GM21717 (cell line): ENCODE measurements around the gene TSHZ1.

ENCODE experiments used
- ATAC-seq: cut with Tn5 transposase; IDR thresholded peaks from one replicate; pipeline ENCODE4 v1.9.1; 2021; ENCODE audit warnings: mild to moderate bottlenecking, moderate library complexity; ENCODE audit not compliant: unreplicated experiment

The TSHZ1 gene

DNA sequence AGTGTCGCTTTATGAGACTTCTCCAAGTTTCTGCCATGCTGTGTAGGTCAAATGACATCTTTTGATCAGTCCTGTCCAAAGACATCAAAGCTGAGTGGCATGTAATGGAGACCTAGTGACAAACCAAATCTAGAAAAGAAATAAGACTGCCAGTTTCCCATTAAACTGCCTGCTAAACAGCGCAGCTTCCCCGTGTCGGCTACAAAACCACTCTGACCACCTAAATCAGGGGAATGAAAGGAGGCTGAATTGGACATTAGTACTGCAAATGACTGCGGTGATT is 57.7 kb downstream of the TSHZ1 start:
- ATAC-seq = no peak

DNA sequence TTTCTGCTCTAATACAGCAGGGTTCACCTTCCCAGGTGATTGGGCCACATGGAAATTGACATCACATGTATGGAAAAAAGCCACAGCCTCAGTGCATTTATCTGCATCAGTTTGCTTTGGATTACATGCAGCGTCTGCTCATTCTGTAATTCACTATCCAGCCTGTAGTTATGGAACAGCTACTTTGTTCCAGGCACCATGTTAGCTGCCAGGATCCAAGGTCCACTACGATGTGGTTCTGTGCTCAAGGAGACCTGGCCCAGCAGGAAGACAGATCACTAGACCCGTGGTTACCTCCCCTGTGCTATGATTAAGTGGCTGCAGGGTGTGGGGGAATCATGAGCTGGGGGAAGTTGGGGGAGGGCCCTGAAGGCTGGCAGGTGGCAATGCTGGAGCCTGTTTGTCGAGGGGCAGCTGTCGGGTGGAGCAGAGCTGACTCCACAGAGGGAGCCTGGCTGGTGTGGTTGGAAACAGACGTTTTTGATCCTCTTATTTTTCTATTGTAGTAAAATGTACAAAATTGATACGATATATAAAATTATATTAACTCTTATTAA is 58.6 kb downstream of the TSHZ1 start:
- ATAC-seq = no peak

DNA sequence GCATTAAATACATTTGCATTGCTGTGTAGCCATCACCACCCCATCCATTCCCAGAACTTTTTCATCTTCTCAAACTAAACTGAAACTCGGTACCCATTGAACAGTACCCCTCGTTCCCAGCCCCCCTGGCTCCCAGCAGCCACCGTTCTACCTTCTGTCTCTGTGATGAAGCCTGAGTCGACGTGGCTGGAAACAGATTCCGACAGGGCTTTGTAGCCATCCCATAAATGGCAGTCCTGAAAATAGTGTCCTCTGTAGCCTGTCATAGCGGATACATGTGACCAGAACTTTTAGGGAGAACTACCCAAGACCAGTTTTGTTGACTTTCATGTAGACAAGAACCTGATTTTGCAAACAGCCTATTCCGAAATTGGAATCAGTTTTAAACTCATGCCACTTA is 59.1 kb downstream of the TSHZ1 start:
- no peak for ATAC-seq

DNA sequence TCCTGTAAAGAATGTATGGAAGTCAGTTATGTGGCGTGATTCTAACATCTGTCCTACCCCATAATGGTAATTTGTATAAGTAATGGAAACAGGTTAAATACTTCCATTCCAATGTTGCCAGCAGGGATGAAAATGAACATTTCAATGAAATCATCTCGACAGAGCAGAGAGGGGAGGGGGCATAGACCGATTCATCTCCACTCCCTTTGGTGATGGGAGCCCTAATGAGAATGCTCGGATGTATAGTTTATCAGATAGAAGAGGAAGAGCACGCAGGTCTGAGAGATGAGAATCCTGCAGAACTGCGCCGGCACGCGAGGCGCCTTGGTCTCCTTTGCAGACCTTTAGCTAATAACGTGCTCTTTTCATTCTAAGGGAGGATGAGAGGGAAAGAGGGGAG is 61.4 kb downstream of the TSHZ1 start:
- no peak for ATAC-seq

DNA sequence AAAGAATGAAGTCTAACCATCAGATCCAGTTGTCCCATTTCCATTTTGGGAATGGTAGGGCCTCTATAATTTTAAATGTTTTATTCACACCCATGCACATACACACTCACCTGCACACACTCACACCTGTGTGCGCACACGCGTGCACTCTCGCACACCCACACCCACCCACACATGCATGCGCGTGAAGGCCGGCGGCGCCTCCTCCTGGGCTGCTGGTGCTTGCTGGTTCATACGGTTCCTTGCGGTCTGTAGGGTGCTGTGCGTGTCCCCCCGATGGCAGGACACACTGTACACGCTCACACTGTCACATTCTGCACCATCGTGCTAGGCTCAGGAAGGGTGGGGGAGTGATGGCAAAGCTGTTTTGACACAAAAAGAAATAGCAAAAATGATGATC is 63.2 kb downstream of the TSHZ1 start:
- no peak for ATAC-seq

DNA sequence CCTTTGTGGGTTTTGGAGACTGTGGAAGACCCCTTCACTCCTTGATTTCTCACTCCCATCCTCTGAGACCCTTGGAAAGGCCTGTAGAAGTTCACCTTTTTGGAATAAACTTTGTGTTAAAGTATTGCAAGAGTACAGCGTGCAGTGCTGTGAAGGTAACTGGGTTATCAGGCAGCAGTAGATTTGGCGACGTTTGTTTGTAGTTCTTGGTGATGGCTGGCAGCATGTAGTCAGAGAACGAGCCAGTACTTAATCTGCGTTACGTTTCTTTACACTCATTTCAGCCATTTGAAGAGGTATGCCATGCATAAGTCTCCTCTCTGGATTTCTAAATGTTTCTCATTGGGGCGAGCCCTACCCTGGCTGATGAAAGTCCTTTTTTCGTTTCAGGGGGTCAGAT is 64.6 kb downstream of the TSHZ1 start:
- ATAC-seq = no peak

DNA sequence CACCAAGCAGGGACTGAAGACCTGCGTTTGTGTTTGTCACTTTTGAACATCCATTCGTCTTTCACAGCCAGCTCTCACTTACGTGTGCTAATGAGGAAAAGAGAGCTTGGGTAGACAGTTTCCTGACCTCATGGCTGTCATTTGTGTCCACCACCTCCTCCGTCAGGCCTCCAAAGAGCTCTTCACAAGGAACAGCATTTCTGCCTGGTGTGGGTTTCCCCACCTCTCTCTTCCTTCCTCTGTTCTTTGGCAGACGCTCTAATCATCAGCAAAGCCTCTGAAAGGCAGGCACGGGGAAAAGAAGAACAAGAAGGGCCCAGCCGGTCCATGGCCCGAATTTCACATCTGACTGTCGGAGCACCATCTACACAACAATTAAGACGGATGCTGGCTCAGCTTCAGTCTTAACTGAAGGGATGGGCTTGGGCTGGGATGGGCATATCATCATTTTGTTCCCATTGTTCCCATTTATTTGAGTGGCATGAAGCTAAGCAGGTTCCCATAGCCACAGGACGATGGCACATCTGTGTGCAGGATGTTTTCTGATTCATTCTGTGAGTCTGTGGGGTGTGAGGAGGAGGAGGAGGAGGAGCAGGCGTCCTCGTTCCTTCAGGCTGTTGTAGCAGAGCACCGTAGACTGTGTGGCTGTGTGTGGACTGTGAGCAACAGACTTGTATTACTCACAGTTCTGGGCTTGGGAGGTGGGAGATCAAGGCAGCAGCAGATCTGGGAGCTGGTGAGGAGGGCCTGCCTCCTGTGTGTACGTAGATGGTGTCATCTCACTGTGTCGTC is 66.4 kb downstream of the TSHZ1 start:
- no peak for ATAC-seq

DNA sequence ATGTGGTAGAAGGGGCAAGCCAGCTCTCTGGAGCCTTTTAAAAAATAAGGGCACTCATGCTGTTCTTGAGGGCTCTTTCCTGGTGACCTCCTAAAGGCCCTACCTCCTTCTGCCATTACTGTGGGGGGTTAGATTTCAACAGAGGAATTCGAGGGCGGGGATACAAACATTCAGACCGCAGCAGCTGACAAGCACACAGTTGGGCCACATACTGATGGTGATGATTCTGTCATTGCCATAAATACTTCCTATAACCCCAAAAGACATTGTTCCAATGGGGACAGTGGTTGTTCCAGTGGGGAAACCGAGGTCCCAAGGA is 67.0 kb downstream of the TSHZ1 start:
- no peak for ATAC-seq

DNA sequence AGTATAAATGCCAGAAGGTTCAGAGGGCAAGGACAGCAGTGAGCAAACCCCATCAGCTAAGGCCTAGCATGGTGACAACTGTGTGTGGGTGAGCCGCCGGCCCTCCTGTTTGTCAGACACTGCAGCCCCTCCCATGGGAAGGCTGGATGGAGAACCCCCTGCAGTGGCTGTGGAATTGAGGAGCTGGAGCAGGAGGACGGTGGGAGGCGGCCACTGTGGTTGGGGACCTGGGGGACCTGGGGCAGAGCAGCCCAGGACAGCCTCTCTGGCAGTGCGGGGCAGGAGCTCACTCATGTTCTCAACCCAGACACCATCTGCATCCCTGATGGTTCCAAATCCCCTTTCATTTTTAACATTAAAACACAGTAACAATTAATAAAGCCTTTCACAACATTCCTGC is 68.8 kb downstream of the TSHZ1 start:
- ATAC-seq = no peak

DNA sequence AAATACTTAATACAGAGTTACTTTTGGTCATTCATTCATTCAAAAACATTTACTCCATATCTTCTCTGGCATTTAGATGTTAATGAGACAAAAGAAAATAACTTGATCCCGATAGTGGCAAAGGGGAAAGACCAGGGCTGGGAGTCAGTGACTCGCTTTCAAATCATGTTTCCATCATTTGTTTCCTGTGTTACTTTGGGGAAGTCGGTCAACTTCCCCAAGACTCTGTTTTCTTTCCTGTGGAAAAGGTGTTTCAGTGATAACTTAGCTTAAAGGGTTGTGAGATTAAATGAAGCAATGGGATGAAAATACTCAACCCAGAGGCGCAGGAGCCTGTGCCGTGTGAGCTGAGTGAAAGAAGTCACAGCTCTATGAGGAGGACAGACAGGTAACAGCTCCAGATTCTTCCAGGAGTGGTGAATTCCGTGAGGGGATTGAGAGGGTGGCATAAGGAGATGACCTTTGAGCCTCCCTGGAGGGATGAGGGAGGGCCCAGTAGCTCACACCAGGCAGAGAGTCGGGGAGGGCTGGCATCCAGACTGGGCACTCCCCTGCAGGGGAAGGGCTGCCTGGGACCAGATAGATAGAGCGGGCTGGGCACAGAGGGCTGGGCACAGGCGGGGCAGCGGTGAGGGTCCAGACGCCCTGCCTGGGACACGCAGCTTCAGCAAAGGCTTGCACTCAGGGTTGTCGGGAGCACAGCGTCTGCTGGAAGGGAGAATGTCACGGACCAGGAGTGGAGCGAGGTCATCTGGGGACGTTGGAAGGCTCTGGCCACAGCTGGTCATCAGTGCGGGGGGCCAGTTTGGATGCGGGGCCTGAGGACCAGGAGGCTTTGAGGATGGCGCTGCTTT is 70.1 kb downstream of the TSHZ1 start:
- no peak for ATAC-seq

DNA sequence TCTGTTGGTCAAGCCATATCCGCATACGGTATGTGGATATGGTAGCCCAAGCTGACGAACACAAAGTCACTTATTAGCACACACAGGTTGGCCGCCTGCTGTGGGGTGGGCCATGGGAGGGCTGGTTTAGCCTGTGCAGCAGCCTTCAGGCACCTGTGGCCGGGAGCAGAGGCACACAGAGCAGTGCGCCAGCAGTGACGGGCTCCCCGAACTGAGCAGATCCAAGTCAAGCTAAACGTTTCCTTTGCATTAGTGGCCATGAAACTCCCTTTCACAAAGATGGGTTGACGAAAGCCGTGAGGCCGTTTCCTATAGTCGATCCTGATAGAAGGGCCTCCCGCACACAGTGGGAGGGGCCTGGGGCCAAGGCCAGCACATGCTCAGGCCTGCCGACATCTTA is 72.1 kb downstream of the TSHZ1 start:
- ATAC-seq = no peak

DNA sequence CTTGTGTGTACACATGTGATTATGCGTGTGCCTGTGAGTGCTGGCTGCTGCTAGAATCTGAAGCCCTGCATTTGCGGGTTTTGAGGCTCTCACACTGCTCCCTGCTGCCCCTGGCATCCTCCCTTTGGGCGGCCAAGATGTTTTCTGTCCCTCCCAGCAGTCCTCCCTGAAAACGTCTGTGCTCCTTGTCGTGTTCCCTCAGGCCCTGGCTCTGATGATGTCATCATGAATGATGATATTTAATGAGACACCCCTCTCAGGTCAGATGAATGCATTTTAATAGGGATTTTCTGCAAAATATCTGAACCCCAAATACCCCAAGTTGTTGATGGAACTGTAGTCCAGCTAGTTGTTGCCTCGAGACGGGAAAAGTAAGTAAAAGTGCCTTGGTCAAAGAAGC is 73.1 kb downstream of the TSHZ1 start:
- ATAC-seq = no peak

DNA sequence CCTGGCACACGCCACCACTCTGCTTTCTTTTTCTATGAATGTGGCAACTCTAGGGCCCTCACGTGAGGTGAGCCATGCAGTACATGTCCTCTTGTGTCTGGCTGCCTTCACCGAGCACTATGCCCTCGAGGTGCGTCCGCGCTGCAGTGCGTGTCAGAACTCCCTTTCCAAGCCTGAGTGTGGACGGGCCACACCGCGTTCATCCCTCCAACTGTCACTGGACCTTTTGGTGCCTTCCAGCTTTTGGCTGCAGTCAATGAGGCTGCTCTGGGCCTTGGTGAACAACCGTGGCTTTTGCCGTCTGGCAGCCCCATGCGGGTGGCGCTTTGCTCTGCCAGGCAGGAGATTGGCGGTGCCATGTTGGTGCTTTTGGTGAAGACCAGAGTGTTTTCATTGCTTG is 74.0 kb downstream of the TSHZ1 start:
- ATAC-seq = no peak

DNA sequence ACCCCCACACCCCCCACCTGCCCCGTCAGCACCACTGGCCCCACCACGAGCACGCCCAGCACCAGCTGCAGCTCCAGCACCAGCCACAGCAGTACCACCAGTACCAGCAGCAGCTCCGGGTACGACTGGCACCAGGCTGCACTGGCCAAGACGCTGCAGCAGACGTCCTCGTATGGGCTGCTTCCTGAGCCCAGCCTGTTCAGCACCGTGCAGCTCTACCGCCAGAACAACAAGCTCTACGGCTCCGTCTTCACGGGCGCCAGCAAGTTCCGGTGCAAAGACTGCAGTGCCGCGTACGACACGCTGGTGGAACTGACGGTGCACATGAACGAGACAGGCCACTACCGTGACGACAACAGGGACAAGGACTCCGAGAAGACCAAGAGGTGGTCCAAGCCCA is 75.3 kb downstream of the TSHZ1 start:
- no peak for ATAC-seq

DNA sequence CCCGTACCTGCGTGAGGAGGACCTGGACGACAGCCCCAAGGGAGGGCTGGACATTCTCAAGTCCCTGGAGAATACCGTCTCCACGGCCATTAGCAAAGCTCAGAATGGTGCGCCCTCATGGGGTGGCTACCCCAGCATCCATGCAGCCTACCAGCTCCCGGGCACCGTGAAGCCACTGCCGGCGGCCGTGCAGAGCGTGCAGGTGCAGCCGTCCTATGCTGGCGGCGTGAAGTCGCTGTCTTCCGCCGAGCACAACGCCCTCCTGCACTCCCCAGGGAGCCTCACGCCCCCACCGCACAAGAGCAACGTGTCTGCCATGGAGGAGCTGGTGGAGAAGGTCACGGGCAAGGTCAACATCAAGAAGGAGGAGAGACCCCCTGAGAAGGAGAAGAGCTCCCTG is 76.4 kb downstream of the TSHZ1 start:
- ATAC-seq = no peak

DNA sequence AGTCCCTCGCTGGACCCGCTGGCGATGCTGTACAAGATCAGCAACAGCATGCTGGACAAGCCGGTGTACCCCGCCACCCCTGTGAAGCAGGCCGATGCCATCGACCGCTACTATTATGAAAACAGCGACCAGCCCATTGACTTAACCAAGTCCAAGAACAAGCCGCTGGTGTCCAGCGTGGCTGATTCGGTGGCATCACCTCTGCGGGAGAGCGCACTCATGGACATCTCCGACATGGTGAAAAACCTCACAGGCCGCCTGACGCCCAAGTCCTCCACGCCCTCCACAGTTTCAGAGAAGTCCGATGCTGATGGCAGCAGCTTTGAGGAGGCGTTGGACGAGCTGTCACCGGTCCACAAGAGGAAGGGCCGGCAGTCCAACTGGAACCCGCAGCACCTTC is 77.1 kb downstream of the TSHZ1 start:
- no peak for ATAC-seq

DNA sequence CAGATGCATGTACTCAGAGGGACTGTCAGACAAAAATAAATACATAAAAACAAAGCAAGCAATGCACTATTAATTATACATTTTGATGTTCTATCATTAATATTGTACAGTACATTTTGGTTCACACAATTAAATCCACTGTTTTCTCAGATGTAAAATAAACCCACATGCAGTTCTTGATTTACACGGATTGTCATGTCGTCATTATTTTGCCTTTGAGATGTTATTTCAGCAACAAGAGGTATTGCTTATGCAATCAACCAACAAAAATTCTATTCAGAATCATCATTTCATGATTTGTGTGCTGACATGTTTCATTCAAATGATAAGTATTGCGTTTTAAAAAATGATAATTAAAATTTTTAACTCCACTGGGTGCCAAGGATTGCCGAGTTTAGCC is 79.2 kb downstream of the TSHZ1 start:
- ATAC-seq = no peak

DNA sequence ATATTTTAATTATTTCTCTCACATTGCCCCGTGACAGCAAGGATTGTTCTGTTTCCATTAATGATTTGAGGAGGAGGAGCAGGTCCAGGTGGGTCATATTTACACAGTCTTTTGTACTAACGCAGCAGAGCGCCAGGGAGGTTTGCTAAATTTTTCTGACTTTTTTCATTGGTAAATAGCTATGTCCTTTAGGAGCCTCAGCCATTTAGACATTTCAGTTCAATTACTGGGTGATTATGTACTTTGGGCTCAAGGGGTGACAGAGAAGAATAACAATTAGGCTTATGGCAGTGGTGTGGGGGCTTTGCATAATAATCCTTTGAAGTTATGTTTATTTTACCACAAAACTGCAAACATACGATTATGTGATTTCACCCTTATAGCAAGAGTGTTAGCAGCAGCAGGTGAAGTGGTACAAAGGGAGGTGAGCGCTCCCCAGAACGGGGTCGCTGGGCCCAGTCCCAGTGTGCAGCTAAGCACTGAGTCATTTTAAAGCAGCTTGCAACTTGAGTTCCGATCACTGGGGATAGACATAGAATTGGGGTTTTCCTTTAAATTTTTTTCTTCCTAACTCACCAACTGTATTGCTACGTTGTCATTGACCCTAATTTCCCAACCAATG is 80.3 kb downstream of the TSHZ1 start:
- ATAC-seq = no peak

DNA sequence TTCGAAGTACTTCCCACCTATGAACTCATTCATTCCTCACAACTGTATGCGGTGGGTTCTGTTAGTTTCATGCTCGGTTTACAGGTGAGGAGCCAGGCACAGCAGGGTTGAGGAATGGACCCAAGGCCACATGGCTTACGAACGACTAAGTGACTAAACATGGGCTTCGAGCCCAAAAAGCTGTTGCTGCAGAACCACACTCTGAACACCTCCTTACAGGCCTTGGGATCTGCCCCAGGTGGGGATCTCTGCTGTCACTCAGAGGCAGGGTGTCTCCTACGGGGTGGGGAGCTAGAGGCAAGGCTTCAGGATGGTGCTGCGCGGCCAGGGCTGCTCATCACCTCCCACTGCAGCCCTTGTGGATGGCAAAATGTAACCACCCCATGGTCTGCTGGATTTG is 80.9 kb downstream of the TSHZ1 start:
- no peak for ATAC-seq

DNA sequence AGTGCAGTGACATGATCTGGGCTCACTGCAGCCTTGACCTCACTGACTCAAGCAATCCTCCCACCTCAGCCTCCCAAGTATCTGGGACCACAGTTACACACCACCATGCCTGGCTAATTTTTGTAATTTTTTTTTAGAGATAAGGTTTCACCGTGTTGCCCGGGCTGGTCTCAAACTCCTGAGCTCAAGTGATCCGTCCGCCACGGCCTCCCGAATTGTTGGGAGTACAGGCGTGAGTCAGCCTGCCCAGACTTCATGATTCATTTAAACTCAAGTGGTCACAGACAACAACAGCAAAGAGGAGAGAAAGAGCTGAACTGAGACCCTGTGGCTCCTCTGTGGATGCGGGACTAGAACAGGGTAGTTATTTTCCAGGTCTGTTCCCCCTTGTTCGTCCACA is 83.0 kb downstream of the TSHZ1 start:
- no peak for ATAC-seq

DNA sequence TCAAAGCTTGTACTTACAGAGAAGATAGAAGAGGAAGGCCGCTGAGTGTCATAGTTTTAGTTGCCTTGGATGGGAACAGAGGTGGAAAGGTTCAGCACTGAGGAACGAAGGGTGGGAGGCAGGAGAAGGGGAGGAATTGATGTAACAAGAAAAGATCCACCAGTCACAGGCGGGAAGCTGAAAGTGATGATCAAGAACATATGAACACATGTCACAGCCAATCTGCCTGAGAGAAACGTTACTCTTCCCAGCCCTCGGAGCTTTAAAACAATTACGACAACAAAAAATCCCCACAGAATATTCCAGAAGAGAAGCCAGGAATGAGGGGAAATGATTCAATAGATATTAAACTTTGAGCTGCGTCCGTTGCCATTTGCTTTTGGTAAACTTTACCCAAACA is 87.1 kb downstream of the TSHZ1 start:
- no peak for ATAC-seq
